Ecto neural progenitor cell (in vitro differentiated cells): ENCODE data around the gene NEDD8.

ENCODE experiments used
- DNase-seq: peaks from one replicate; pipeline ENCODE4 v3.0.0-alpha.2; 2018; ENCODE audit warnings: low spot score

NEDD8 gene

GRCh38 chr14:24196071-24197055 is 35.8 kb downstream of the NEDD8 start:
- DNase-seq: no peak

- peak; percentile 90 for DNase-seq
Measured at GRCh38 chr14:24195186-24196070, 36.7 kb downstream of the NEDD8 start, which contains the start of gene TM9SF1. Gene TM9SF1 (minus strand): TSS chr14:24195441. CDS start chr14:24195019, 422 bp downstream.

- DNase-seq: no peak
Measured at GRCh38 chr14:24194873-24195185, 37.3 kb downstream of the NEDD8 start.

- DNase-seq: no peak
Measured at GRCh38 chr14:24194186-24194872, 37.8 kb downstream of the NEDD8 start.

- DNase-seq: no peak
Measured at GRCh38 chr14:24192933-24193332, 39.2 kb downstream of the NEDD8 start.

GRCh38 chr14:24190416-24190815 is 41.8 kb downstream of the NEDD8 start:
- DNase-seq: no peak

- DNase-seq: no peak
Measured at GRCh38 chr14:24189460-24189859, 42.7 kb downstream of the NEDD8 start.

- no peak for DNase-seq
Measured at GRCh38 chr14:24189059-24189375, 43.1 kb downstream of the NEDD8 start.

GRCh38 chr14:24188251-24189058 is 43.7 kb downstream of the NEDD8 start, which contains the start of gene IPO4:
Gene IPO4 (minus strand): TSS chr14:24188816. CDS start chr14:24188787, 29 bp downstream.
- DNase-seq: peak; percentile 96

GRCh38 chr14:24187539-24187915 is 44.6 kb downstream of the NEDD8 start:
- DNase-seq: no peak

- DNase-seq: no peak
Measured at GRCh38 chr14:24186831-24187538, 45.2 kb downstream of the NEDD8 start.

- DNase-seq: no peak
Measured at GRCh38 chr14:24185741-24186140, 46.4 kb downstream of the NEDD8 start.

GRCh38 chr14:24185026-24185425 is 47.1 kb downstream of the NEDD8 start:
- no peak for DNase-seq

GRCh38 chr14:24184104-24184970 is 47.8 kb downstream of the NEDD8 start:
- DNase-seq: no peak

GRCh38 chr14:24183014-24183481 is 49.1 kb downstream of the NEDD8 start:
- no peak for DNase-seq

GRCh38 chr14:24182110-24182882 is 49.9 kb downstream of the NEDD8 start:
- DNase-seq: no peak

GRCh38 chr14:24181371-24182077 is 50.6 kb downstream of the NEDD8 start:
- no peak for DNase-seq
